Mesothelial cell of epicardium (in vitro differentiated cells): ENCODE data around the gene TP73. TPM values are rescaled to one million over a fixed set of nuclear protein-coding genes. Genes with fewer than 3 reads are reported as not detected.

Experiments used
- DNase-seq, 2 experiments: peaks; one replicate each; pipeline ENCODE4 v3.0.0; 2021; ENCODE audit warnings: low spot score in 2 of 2; ENCODE audit not compliant: unreplicated experiment in 2 of 2
- H3K27ac Mint-ChIP-seq: 2 replicates; pipeline ENCODE4 v1.8.0; 2021; ENCODE audit warnings: mixed read lengths
- H3K27me3 Mint-ChIP-seq: 2 replicates; pipeline ENCODE4 v1.8.0; 2021; ENCODE audit warnings: low read depth, mixed read lengths
- H3K36me3 Mint-ChIP-seq: 2 replicates; pipeline ENCODE4 v1.8.0; 2021; ENCODE audit warnings: mixed read lengths
- H3K4me1 Mint-ChIP-seq: 2 replicates; pipeline ENCODE4 v1.8.0; 2021; ENCODE audit warnings: mixed read lengths
- H3K4me3 Mint-ChIP-seq: 2 replicates; pipeline ENCODE4 v1.8.0; 2021; ENCODE audit warnings: mild to moderate bottlenecking, moderate library complexity, mixed read lengths
- H3K9me3 Mint-ChIP-seq: 2 replicates; pipeline ENCODE4 v1.8.0; 2021; ENCODE audit warnings: mixed read lengths
- total RNA-seq: library from RNA; stranded (reverse); gene quantifications from 3 replicates; pipeline ENCODE4 v1.2.1, GENCODE V29; 2021
- TF ChIP-seq, protein P1 (sequence below): fragments of 200-600 bp; sonication (generic); IDR thresholded peaks from one replicate; pipeline ENCODE4 v1.5.0; 2021; ENCODE audit warnings: antibody characterized with exemption; ENCODE audit not compliant: unreplicated experiment

The TP73 gene
- total RNA-seq, 1 donor from 2014 or later: 1.4 TPM

DNA sequence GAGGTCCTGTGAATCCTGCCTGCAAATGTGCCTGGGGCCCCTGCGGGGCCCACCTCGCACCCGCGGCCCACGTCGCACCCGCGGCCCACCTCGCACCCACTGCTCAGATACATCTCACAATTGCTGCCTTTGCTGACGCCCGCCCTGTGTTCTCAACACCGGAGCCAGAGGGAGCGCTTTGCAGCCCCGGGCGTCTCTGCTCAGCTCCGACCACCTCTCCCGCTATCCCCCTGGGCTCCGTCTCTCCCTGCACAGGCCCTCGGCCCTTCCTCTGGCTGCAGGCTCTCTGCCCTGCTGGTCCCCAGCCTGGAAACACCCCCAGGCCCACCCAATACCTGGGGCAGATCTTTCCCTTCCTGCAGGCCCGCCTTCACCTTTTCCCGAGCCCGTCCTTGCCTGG, 44.8 kb downstream of the TP73 start:
- no peaks in the 10 kb centered on the region for H3K9me3 Mint-ChIP-seq
- DNase-seq: no peak
- H3K4me1 Mint-ChIP-seq: peaks cover 16% of the 10 kb centered on the region
- no peaks in the 10 kb centered on the region for H3K36me3 Mint-ChIP-seq
- H3K27ac Mint-ChIP-seq: no peak overlapping the region
- peaks cover 57% of the 10 kb centered on the region for H3K27me3 Mint-ChIP-seq
- no peak overlapping the region for H3K4me3 Mint-ChIP-seq
- TF ChIP-seq, protein P1, sequence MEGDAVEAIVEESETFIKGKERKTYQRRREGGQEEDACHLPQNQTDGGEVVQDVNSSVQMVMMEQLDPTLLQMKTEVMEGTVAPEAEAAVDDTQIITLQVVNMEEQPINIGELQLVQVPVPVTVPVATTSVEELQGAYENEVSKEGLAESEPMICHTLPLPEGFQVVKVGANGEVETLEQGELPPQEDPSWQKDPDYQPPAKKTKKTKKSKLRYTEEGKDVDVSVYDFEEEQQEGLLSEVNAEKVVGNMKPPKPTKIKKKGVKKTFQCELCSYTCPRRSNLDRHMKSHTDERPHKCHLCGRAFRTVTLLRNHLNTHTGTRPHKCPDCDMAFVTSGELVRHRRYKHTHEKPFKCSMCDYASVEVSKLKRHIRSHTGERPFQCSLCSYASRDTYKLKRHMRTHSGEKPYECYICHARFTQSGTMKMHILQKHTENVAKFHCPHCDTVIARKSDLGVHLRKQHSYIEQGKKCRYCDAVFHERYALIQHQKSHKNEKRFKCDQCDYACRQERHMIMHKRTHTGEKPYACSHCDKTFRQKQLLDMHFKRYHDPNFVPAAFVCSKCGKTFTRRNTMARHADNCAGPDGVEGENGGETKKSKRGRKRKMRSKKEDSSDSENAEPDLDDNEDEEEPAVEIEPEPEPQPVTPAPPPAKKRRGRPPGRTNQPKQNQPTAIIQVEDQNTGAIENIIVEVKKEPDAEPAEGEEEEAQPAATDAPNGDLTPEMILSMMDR: no peak

GRCh38 chr1:3697810-3698209, 45.5 kb downstream of the TP73 start:
- Mint-ChIP-seq H3K36me3 (no peaks in the 10 kb centered on the region), H3K27me3 (peaks cover 57% of the 10 kb centered on the region), H3K27ac (no peak overlapping the region), H3K9me3 (no peaks in the 10 kb centered on the region), H3K4me3 (no peak overlapping the region), H3K4me1 (peaks cover 16% of the 10 kb centered on the region)
- TF ChIP-seq, protein P1: no peak
- DNase-seq: no peak

DNA sequence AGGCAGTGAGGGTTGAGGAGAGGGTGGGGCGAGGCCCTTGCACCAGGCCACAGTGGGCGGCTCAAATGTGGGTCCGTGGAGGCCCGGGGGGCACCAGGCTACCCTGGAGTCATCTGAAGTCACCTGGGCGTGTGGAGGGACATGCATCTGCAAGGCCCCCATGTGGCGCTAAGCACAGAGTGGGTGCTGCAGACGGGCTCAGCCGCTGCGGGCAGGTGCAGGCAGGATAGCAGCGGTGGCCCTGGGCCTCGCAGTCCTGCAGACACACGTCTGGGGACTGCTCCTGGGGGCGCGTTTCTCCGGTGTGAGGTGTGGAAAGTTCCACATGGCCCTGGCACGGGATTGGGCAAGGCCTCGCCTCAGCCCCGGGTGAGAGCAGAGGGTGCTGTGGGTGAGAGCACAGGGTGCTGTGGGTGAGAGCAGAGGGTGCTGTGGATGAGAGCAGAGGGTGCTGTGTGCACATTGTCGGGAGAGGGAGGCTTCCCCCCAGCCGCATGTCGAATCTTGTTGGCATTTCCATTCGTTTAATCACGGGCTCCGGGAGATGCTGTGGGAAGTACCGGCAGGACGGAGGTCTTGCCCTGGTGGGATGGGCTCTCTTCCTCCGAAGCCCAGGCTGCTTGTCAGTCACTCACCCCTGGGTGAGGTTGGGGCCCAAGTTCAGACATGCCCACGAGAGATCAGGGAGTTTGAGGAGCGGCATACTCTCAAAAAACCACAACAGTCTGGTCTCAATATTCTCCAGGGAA, 46.5 kb downstream of the TP73 start:
- Mint-ChIP-seq H3K4me3 (no peak overlapping the region), H3K36me3 (no peaks in the 10 kb centered on the region), H3K4me1 (peaks cover 20% of the 10 kb centered on the region), H3K27ac (no peak overlapping the region), H3K9me3 (no peaks in the 10 kb centered on the region), H3K27me3 (peaks cover 59% of the 10 kb centered on the region)
- DNase-seq: no peak
- TF ChIP-seq, protein P1: no peak

DNA sequence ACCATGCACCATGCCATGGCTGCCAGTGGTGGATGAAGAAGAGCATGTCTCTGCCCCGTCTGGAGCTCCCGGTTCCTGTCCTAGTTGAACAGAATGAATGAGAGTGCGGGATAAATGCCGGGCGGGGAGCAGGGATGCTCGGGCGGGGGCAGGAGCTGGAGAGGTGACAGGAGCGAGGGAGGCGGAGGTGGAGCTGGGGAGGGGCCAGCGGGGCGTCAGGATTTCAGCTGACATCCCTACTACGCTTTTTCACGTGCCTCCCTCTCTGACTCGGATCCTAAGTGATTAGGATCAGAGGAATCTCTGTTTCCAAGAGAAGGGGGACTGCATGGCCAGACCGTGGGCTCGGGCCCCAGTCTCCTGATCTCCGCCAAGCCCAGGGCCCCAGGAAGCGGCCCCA, 47.3 kb downstream of the TP73 start:
- no peak overlapping the region for H3K27ac Mint-ChIP-seq
- DNase-seq: no peak
- peaks cover 63% of the 10 kb centered on the region for H3K27me3 Mint-ChIP-seq
- no peak overlapping the region for H3K4me3 Mint-ChIP-seq
- no peaks in the 10 kb centered on the region for H3K9me3 Mint-ChIP-seq
- no peaks in the 10 kb centered on the region for H3K36me3 Mint-ChIP-seq
- peaks cover 20% of the 10 kb centered on the region for H3K4me1 Mint-ChIP-seq
- TF ChIP-seq, protein P1: no peak

DNA sequence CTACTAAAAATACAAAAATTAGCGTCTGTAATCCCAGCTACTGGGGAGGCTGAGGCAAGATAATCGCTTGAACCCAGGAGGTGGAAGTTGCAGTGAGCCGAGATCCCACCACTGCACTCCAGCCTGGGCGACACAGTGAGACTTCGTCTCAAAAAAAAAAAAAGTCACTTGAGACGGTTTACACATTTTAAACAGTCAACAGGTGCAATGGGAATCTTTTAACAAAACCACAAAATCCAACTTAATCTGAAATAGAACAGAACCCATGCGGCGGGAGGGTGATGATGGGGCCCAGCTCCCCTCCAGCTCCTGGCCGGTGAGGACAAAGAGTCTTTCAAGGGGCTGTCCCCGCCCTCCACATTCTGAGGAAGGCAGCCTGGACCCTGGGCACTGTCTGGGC, 48.3 kb downstream of the TP73 start:
- Mint-ChIP-seq H3K27me3 (peaks cover 59% of the 10 kb centered on the region), H3K4me1 (peaks cover 19% of the 10 kb centered on the region), H3K4me3 (no peak overlapping the region), H3K27ac (no peak overlapping the region), H3K36me3 (no peaks in the 10 kb centered on the region), H3K9me3 (no peaks in the 10 kb centered on the region)
- no peak for DNase-seq
- TF ChIP-seq, protein P1: no peak
